NCI-H748 treated with DMSO at 0.1 percent for 48 hours (cell line): Measurements from ENCODE around the gene IL1R2.
"Not testable (repeated sequence)": the region's sequence is repeated elsewhere in the genome, so short reads cannot be mapped to it uniquely, and the experiment has no call there.

Experiments used
- DNase-seq: peaks from one replicate; lab custom pipeline; 2025; lab: John Stamatoyannopoulos, UW

The IL1R2 gene

GRCh38 chr2:102060792-102061191 lies 69.0 kb downstream of the IL1R2 start:
- DNase-seq = no peak

DNA sequence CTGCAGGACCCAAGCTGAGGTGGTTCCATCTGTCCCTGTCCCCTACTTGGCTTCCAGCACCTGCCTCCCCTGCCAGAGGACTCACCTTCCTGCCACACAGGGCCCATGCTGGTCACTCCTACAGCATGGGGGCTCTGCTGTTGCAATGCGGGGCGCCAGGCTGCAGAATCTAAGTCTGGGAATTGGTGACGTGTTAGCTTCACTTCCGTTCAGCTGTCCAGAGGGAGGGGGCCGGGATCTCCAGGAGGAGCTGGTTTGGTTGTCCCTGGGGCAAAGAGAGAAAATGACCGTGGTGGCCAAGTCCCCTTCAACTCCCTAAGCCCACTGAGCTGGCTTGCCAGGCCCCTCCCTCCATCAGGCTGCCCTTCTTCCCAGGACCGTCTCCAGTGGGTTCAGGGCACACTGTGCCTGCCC lies 69.5 kb downstream of the IL1R2 start:
- no peak for DNase-seq

DNA sequence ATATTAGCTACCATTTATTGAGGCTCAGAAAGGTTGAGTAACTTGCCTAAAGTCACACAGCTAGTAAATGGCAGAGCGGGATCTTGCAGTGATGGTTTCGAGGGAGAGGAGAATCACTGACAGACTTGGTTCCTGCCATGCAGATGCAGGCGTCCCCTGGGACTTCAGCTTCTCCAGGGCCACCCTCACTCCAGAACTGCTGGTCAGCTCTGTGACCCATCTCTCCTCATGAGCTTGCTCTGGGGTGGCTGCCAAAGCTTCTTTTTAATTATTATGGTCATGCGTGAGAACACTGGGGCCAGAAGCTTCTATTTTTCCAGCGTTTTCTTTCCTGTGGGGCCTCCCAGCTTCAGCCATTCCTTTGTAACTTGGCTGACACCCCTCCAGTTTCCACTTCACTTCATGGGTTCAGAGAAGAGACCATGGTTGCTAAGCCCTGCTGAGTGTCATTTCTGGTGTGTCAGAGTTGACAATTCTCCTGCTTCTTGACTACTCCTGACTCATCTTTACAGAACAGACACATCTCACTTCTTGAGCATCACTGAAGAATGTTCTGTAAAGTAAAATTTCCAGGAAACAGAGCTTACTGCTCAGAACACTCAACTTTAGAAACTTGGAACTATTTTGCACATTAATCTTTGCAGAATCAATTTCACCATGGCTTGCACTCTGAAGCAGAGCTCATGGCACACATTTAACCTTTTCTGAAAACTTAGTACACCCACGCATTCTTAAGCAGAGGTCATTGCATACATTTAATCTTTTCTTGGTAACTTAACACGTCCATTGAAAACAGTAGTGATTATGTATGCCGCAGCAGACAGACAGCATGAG lies 70.4 kb downstream of the IL1R2 start:
- DNase-seq = no peak

DNA sequence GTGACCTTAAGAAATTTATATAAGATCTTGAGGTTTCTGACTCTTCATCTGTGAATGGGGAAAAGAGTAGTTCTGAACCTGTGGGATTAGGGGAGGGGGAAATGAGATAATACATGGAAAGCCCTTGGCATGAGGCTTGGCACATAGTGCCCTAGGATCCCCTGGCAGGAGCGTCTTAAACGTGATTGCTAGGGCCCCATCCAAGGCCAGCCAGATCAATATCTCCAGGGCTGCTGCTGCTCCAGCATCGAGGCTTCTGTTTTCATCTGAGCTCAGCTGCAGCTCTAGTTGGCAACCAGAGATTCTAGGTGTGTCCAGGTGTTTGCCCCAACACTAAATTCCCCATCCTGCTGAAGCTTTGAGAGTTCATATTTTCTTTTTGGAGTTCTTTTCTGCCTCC lies 71.0 kb downstream of the IL1R2 start:
- DNase-seq = no peak

DNA sequence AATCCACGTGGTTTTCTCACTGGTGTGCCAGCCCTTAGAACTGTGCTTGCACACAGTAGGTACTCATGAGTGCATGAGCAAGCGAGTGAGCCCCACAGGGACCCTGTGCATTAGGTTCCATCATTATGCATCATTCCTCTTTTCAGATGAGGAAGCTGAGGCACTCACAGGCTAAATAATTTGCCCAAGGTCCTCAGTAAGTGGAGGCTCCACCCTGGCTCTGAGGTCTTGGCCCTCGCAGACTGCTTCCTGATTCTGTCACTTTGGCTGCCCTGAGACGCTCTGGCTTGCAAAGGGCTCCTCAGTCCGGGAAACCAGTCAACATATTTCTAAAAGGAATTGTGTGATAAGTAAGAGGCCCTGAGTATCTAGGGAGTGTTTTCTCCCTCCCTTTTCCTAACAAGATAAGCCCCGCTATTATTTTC lies 71.7 kb downstream of the IL1R2 start:
- DNase-seq = no peak

DNA sequence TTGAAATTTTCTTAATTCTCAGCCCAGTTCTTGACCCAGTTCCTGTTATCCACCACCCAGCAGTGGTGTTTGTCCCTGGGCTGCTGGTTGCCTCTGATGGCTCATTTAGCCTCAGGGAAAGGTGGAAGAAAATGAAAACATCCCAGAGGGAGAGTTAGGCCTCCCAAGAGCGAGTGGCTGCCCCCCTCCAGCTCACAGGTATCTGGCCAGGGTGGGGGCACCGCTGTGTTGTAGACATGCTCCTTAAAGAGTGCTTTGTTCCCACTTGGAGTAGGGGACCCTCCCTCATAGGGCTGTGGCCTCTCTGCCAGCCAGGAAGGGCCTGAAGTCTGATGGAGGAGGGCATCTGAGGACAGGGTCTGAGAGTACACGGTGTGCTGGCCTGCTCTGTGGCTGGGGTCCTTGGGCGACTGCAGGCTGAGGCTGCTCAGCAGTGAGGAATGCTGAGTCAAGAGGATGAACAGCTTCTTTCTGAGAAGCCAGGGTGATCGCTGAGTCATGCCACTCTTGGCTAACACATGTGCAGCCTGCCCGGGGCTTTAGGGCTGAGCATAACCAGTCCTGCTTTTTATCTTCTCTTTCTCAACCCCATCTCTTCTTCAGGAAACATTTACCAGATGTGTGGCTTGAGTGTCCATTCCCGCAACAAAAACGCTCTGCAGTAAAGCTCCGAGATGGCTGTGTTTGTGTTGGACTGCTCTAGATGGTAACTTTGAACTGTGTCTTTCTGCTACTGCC lies 72.3 kb downstream of the IL1R2 start:
- DNase-seq = no peak

- DNase-seq = no peak
These were observed 73.2 kb downstream of the IL1R2 start for GRCh38 chr2:102064679-102065674.

GRCh38 chr2:102065675-102066252 lies 74.0 kb downstream of the IL1R2 start:
- DNase-seq = no peak

DNA sequence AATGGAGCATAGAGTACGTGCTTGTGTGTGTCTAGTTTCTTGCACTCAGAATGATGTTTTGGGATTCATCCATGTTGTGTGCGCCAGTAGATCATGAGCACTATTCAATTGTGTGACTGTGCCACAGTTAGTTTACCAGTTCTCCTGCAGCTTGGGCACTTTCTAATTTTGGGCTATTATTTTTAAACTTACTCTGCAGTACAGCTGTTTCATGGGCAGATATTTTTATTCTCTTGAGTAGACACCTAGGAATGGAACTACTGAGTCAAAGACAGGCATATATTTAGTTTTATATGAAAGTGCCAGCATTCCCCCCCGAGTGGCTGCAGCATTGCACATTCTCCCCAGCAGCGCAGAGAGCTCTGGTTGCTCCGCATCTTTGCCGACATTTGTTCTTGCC lies 74.8 kb downstream of the IL1R2 start:
- DNase-seq = no peak

DNA sequence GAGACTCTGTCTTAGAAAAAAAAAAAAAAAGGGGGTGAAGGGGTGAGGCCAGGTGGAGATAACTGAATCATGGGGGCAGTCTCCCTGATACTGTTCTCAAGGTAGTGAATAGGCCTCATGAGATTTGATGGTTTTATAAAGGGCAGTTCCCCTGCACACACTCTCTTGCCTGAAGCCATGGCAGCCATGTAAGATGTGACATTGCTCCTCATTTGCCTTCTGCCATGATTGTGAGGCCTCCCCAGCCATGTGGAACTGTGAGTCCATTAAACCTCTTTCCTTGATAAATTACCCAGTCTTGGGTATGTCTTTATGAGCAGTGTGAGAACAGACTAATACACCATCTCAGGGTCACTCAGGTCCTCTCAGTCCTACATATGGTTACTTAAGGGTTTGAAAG lies 76.4 kb downstream of the IL1R2 start:
- not testable (repeated sequence) for DNase-seq

GRCh38 chr2:102069311-102069974 lies 77.7 kb downstream of the IL1R2 start:
- no peak for DNase-seq

DNA sequence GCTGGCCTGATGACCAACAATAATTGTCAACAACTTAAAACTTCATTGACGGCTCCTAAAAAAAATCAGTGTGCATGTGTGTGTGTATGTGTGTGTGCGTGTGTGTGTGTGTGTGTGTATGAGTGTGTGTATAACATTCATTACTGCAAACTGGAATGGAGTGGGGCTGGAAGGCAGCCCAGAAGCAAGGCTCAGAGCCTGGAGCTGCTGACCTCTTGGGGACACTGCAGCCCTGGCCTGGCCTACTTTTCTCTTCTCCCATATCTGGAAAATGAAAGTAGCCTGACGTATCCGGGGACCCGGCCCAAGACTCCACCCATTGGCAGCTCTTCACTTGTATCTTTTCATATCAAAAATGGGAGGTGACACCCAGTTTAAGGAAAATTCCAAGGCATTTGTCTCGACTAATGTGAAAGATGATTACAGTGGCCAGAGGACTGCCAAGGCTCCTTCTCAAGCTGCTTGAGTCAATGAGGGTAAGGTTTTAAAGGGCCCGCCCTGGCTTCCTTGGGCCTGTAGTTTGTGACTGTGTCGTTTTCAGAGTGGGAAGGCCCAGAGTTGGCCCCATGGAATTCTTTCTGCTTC lies 78.4 kb downstream of the IL1R2 start:
- DNase-seq = no peak

- no peak for DNase-seq
These were observed 81.0 kb downstream of the IL1R2 start for GRCh38 chr2:102072741-102073140.

GRCh38 chr2:102073168-102073724 lies 81.5 kb downstream of the IL1R2 start:
- DNase-seq = no peak

DNA sequence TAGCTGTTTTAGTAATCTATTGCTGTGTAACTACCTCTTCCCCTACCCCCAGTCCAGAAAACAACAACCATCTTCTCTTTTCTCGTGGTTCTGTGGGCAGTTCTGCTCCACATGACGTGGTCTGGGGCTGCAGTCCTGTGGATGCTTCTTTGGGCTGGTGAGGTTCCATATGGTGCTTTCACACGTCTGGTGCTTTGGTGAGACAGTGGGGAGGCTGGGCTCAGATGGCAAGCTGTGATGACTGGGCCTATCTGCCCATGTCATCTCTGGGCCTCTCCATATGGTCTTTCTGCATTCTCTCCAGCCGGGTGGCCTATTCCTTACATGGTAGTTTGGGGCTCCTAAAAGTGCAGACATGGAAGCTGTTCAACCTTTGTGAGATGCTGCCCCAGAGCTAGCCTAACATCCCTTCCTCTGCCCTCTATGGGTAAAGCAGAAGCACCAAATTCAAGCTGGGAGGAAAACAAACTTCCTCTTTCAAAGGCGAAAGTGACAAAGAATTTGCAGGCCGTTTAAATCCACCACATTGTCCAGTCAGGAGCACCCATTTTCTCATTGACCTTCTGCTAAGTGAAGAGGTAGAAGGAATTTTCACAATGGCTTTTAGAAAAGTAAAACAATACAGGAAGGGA lies 82.5 kb downstream of the IL1R2 start:
- no peak for DNase-seq

DNA sequence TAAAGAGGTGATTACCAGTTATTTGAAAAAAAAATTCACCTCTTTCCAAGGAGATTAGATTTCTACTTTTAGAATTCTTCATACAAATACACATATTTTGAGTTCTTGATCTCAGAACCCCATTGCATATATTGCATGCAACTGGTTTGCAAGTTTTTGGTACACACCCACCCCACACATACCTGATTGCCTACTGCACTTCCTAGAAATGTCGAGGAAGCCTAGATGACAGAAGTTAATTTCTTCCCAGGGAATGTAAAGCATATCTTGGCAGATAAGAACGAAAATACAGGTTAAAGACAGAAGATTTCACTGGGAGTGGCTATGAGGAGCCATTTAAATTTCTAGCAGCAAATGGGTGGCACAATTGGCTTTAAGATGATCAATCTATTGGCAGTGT lies 83.7 kb downstream of the IL1R2 start:
- DNase-seq = no peak

DNA sequence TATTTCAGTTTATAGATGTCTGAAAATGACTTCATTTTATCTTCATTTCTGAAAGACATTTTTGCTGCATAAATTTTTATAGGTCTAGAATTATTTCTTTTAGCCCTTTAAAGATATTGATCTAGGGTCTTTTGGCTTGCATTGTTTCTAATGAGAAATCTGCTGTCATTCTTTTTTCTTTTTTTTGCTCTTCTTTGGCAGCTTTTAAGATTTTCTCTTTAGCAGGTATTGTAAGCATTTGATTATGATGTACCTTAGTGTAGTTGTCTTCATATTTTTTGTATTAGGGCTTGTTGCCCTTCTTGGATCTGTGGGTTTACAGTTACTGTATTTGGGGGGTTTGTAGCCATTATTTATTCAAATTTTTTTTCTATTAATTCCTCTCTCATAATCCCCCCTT lies 84.8 kb downstream of the IL1R2 start:
- no peak for DNase-seq
